Measurements from ENCODE around the gene ATP10D.

DNA sequence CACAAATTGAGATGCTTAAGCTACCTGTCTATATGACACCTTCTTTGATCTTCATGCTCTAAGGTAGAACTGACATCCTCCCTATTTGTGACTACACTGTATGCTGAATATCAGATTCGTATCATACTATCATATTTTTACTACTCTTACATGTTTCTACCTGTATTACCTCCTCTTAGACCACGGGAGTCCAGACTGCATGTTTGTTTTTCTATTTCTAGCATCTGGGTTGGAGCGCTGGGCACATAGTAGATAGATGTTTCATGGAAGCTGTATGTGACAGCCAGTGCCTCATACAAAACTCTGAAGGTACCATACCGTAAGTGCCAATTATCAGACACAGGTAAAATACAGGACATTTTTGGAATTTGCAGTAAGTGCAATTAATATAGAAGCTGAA lies 47.6 kb downstream of the ATP10D start:
- TF ChIP-seq, protein P1, sequence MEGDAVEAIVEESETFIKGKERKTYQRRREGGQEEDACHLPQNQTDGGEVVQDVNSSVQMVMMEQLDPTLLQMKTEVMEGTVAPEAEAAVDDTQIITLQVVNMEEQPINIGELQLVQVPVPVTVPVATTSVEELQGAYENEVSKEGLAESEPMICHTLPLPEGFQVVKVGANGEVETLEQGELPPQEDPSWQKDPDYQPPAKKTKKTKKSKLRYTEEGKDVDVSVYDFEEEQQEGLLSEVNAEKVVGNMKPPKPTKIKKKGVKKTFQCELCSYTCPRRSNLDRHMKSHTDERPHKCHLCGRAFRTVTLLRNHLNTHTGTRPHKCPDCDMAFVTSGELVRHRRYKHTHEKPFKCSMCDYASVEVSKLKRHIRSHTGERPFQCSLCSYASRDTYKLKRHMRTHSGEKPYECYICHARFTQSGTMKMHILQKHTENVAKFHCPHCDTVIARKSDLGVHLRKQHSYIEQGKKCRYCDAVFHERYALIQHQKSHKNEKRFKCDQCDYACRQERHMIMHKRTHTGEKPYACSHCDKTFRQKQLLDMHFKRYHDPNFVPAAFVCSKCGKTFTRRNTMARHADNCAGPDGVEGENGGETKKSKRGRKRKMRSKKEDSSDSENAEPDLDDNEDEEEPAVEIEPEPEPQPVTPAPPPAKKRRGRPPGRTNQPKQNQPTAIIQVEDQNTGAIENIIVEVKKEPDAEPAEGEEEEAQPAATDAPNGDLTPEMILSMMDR (IDR thresholded peaks at IDR 0.05) = no peak
- TF ChIP-seq POLR2A (IDR thresholded peaks at IDR 0.05) = no peak

All from lower leg skin (tissue), 3 donors.